ENCODE data around the gene HAX1.
"Not testable (repeated sequence)": the region's sequence is repeated elsewhere in the genome, so short reads cannot be mapped to it uniquely, and the experiment has no call there.

Gene HAX1

DNA sequence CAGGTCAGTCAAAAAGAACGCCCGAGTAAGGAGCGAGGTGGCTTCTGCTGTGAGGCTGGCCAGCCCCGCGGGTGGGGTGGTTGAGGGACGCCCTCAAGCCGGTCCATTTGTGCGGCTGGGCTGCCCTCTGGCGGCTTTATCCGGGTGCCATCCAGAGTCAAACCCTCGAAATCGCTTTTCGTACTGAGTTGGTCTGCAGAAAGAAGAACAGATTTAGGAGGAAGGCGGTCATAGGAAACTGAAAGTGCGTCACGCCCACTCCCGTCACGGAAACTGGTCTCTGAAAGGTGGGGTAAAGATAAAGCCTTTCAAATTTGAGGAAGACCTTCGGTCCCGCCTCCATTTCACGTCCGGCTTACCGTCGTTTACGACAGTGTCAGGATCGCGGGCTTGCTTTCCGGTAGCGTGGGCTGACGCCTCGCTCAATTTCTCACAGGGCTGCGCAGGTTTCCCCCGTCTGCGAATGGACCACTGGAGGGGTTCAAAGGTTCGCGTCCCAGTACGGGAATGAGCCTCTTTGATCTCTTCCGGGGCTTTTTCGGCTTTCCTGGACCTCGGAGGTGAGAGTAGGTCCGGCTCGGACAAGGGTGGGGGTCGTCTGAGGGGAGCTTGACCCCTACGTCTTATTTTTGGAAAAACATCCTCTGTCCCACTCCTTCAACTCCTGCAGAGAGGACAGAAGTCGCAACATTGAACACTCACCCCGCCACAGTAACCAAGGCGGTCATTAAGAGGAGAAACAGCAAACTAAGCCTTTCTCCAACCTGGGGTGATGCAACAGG, at the start of gene HAX1:
HAX1 (plus strand) TSS at position 413 of the 782 bp plus-strand sequence; CDS start at position 508, 95 bp downstream.
- peak; percentile 95 for DNase-seq

DNA sequence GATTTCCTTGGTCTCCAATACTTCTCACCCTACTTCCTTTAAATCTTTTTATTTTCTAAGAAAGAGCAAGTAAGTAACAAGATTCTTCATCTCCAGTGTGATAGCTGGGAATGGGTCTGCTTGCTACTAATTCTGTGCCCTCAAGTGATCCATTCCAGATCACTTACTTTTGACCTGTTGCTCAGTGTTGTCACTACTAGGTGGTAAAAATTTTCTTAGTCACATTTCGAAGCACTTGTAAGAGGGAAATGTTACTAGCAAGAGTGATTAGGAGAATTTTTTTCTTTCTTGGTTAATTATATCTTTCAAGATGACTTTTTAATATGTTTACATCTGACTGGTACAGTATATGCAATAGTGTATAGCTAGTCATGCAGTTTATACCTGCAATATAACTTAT, 49.5 kb upstream of the HAX1 start:
- no peak for DNase-seq

DNA sequence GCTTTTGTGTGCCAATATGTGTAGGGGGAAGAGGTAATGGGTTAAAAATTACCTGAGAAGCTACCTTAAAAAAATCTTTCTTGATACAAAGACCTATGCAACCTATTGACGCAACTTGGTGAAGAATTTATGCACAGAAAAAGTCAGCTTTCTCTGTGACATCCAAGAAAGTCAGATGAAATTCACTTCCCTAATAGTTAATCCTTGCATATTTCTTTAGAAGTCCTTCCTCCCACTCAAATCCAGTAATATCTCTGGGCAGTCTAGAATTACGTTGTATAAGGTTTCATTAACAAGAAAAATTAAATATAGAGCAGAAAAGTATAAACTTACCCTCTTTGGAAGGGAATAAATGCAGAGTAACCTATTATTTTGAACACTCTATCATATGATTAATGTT, 48.8 kb upstream of the HAX1 start:
- no peak for DNase-seq

DNA sequence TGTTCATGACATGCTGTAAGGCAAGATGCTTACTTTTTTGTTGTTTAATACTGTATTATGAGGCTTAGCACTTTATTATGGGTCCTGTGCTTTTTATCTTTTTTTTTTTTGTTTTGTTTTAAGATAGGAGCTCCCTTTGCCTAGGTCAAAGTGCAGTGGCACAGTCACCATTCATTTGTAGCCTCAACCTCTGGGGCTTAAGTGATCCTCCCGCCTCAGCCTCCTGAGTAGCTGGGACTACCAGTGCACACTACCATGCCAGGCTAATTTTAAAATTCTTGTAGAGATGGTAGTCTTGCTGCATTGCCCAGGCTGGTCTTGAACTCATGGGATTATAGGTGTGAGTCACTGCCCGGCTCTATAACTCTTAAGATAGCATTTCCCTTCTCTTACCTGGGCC, 47.1 kb upstream of the HAX1 start:
- DNase-seq, result no peak

DNA sequence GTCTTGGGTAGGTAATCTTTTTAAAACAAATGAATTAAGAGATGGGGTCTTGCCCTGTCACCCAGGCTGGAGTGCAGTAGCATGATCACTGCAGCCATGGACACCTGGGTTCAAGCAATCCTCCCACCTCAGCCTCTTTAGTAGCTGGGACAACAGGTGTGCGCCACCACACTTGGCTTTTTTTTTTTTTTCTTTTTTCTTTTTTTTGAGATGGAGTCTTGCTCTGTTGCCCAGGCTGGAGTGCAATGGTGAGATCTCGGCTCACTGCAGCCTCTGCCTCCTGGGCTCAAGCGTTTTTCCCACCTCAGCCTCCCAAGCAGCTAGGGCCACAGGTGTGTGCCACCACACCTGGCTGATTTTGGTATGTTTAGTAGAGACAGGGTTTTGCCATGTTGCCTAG, 41.3 kb upstream of the HAX1 start:
- not testable (repeated sequence) for DNase-seq

DNA sequence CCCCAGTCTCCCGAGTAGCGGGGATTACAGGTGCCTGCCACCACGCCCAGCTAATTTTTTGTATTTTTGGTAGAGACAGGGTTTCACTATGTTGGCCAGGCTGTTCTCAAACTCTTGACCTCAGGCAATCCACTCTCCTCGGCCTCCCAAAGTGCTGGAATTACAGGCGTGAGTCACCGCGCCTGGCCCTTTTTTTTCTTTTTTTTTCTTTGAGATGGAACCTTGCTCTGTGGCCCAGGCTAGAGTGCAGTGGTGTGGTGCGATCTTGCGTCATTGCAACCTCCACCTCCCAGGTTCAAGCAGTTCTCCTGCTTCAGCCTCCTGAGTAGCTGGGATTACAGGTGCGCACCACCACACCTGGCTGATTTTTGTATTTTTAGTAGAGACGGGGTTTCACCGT, 39.3 kb upstream of the HAX1 start:
- not testable (repeated sequence) for DNase-seq

DNA sequence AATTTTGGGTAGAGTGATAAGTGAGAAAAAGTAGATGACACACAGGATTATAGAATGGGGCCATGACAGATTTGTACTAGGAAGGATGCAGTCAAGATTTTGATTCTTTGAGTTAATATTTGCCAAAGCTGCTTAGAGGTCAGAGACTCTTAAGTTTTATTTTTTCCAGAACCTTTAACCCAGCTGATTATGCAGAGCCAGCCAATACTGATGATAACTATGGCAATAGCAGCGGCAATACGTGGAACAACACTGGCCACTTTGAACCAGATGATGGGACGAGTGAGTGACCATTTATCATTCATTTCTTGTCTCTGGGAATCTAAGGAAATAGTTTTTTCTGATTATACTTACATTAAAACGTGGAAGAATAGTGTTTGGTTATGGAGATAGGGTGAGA, 35.6 kb upstream of the HAX1 start:
- no peak for DNase-seq

DNA sequence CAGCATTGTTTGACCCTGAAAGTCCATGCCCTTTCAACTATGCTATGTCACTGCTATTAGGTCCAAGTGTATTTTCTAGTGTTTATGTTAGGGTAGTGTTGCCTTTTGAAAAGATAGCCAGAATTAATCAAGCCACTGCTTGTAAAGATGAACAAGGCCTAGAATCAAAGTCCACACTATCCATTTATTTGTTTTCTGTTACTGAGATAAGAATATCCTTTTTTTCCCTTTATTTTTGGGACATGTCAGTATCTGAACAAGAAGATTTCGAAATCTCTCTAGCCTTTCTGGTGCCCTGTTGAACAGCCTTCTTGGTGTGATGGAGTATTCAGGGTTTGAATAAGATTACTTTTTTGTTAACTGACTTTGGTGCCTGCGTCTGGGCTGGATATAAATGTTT, 35.0 kb upstream of the HAX1 start:
- DNase-seq, result no peak

DNA sequence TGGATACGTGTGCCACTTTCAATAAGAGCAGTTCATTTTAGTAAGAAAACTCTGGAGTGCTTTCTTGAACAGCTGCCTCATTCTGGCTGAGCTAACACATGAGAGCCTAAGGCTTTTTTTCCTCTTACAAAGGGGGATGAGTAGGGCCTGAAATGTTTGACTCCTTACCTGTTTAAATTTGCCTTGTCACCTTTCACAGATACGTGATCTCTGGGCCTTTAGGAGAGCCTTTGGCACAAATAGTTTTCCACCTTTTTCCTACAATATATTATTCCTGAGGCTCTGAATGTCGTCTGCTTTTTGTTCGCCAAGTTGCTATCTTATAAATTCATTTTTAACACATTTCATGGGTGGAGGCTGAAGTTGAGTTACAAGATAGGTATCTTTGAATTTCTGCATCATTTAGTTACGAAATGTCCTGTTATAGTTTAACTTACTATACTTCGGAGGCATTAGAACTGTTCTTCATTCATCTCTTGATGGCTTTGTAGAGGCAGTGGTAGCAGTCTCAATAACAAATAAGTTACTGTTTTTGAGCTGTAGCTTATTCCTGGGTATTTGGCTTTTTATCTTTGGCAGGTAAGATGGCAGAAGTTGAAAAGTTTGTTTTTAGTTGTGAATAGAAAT, 34.4 kb upstream of the HAX1 start:
- DNase-seq, result no peak

DNA sequence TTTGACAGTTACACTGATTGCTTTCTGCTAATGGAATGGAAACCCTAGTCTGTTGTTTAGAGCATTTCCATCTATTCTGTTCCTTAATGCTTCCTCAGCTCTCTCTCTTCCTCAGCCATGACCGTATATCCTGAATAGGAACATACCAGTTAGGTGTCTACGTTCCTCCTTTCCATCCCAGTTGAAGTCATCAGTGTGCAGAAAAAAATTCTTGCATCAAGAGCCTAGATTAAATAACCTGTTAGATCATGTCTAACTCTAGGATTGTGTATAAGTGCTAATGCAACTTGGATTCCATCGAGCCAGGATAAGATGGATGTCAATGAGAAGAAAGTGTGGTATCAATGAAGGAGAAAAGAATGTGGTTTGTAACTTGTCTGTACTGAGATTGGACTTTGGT, 32.9 kb upstream of the HAX1 start:
- no peak for DNase-seq

DNA sequence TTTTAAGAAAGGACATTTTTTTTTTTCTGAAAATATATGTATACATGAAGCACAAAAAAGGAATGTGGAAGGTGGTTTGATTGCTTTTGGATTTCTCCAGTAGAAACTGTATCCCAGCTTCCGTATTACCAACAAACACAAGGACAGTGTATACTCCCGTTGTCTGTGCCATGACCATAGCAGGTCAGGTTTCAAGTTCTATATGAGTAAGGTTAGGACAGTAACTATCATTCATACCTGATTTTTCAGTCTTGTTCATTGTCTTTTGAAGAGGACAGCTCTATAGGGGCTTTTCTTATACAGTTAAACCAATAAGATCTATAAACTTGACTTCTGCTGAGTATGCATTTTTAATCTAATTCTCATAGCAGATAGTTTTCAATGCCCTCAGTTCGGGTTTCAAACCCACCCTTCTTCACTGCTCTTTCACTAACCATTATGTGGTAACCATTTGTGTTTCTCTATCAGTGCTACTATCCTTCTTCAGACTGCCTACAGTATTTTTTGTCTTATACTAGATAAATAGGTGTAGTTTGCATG, 32.1 kb upstream of the HAX1 start:
- DNase-seq, result no peak

DNA sequence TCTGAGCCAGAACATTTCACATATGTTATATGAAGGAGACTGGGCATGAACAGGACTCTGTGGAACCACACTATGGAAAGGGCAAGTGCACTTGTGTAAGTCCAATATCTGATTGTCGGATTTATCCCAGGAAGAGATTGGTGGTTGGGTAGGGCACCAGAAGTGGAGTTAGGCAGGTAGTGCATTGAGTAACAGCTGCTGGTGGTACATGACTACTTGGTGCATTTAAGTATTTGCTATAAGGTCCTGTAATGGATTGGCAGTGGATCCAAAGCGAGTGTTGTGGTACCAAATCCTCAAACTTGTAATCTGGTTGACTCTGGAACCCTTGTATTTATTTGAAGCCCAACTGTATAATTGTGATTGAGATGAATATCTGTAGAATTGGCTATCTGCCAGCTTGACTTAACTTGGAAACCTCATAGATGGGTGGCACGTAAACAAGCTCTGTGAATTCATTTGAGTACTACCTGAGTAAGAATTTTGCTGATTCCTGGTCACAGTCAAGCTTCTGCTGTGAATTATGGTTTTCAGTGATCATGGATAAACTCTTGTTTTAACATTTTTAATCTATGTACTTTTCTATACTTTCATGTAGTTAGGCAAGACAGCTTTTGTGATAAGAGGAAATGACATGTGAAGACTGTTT, 30.6 kb upstream of the HAX1 start:
- DNase-seq, result no peak

DNA sequence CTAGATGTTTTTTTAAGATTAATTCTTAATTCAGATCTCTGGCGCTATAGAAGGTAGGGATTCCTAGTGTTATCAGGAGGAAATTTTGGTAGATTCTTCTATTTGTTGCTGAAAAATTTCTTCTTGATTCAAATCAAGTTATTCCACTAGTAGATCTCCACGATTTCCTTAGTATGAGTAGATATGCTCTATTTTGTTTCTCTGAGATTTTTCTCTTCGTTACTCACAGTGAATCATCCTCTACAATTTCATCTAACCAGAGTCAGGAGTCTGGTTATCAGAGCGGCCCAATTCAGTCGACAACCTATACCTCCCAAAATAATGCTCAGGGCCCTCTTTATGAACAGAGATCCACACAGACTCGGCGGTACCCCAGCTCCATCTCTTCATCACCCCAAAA, 18.8 kb upstream of the HAX1 start:
- DNase-seq, result no peak

DNA sequence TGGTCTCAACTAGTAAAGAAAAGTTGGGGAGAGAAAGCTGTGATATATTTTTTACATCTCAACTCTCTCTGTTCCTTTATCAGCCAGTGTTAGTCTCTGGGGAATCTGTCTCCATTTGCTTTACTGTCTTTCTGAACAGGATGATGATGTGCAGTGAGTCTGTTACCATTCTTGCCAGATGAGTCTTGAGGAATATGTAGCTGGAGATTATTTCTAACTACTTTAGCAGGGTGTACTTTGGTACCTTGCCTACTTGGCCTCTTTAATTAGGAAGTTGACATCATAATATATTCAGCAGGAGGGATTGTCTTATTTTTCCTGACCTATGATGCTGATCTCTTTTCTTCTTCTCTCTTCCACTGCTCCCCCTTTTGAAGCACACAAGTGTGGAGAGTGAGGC, 15.7 kb upstream of the HAX1 start:
- DNase-seq, result no peak

DNA sequence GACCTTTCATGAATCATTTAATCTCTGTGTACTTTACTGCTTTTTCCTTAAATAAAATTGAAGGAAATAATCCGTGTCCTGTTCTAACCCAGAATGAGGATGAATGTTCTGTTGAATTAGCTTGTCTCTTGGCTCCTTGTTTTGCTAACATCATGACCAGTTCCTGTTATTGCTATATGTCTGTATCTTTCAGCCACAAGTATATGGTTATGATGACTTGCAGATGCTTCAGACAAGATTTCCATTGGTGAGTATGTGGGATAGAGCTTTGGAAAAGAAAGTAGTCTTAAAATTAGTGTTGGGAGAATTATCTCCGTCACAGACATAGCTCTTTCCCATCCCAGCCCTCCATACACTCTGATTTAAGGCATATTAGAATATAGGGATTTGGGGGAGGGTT, 13.6 kb upstream of the HAX1 start:
- DNase-seq, result no peak

DNA sequence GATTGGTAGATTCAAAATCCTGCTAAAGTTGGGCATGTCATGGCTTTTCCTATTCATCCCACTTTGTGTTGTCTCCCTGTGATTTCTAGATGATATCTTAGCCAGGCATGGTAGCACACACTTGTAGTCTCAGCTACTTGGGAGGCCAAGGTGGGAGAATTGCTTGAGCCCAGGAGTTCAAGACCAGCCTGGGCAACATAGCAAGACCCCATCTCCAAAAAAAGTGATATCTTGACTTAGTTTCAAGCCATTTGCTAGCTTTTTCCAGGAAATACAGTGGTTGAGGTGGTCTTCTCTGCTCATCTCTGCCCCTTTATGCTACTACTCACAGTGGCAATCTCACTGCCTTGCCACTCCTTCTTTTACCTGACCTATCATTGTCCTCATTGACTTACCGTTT, 12.3 kb upstream of the HAX1 start:
- no peak for DNase-seq

DNA sequence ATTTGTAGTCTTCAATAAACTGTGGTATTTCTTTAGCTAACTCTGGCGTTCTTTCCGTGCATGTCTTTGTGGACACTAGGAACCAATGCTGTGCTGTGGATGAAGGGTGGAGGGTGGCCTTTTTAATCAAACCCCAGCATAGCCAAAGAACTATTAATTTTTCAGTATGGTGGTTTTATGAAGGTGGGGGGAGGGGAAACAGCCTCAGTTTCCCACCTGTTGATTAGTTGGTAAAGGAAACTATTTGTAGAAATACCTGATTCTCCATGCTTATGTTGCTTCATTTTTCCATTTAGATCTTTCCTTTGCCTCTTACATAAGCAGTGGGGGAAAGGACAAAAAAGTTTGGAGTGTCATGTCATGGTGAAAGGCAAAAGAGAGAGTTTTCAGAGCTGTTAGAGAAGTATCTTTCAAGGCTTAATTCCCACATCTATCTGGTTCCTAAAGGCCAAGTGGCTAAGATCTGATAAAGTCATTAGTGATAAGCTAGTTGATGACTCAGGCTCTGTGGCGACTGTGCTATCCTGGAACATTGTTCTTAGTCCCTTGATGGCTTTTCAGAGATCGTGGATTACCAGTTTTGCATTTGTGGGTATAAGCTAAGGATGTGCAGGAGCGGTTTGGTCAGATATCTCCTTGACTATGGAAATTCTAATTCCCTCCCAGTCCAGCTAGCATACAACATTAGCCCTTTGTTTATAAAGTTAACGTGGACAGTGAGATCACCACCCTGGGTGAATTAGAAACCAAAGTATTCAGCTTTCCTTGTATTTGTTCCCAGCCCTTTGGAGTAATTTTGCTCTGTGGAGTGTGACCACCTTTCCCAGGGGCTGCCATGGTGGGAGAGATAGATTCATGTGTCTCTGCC, 8.7 kb upstream of the HAX1 start:
- DNase-seq, result no peak

DNA sequence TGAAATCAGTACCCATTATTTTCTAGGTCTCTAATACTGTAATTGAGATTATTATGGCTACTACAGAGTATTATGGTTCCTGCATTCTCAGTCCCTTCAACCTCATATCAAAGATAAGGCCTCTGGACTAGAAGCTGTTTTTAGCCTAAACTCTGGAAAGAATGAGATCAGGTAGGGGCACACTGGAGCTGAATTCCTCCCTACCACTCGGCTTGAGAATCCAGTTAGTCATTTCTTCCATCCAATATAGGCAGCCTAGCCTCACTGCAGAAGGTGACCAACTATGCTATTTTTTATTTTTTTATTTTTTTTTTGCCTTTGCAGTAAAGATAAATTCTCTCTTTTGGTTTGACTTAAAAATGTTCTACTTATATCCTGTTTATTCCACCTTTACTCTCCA, 8.0 kb upstream of the HAX1 start:
- DNase-seq, result no peak

DNA sequence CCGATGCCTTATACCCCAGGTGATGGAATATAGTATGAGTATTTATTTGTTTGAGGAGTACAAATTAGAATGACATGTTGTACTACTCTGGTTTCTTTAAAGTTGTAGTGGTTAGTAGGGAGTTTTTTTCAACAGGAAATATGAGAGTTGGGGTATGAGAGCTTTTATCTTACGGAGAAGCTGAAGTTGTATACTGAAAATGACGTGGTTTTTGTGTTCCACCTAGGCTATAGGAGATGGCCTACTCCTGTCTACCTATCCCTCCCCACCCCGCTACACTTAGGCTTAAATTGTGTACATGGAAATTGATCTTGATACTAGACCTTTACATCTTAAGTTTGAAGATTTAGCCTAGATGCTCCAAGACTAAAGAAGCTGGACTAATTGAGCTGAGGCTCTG, 6.8 kb upstream of the HAX1 start:
- DNase-seq, result no peak

DNA sequence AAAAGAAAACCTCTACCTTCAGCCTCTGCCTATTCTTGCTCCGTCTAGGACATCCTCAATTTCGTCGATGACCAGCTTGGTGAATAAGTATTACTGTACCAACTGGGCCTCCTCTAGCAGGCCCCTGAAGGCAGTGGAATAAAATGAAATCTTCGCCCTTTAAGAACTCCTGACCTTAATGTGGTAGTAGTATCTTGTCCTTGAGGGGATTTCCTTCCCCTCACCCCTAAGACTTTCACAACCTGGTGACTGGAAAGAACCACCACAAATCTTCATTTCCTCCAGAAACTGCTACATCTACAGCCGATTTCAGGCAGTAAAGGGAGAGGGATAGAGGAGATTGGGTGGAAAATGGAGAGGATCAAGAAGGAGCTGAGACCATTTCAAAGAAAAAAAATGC, 1.6 kb upstream of the HAX1 start:
- no peak for DNase-seq

DNA sequence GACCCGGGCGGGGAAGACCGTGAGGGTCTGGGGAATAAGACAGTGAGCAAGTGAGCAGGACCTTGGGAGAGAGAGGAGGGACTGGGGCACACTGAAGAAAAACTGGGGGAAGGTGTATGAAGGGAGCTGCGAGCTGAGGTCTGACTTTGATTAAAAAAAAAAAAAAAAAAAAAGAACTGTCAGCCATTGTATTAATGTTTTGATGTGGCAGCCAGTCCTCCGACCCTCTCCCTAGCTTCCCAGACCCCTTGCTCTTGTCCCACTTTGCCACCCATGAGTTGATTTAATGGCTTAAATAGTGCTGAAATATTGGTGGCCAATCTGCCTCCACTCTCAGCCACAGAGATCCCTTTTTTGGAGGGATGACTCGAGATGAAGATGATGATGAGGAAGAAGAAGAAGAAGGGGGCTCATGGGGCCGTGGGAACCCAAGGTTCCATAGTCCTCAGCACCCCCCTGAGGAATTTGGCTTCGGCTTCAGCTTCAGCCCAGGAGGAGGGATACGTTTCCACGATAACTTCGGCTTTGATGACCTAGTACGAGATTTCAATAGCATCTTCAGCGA, 652 bp downstream of the HAX1 start:
- no peak for DNase-seq

DNA sequence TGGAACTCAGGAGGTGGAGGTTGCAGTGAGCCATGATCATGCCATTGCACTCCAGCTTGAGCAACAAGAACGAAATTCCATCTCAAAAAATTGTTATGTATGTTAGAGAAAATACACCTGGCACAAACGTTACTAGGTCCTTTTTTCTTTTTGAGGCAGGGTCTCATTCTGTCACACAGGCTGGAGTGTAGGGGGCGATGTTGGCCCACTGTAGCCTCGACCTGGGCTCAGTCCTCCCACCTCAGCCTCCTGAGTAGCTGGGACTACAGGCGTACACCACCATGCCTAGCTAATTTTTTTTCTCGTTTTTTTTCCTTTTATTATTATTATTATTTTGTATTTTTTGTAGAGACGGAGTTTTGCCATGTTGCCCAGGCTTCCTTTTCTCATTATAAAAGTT, 4.4 kb downstream of the HAX1 start:
- no peak for DNase-seq

DNA sequence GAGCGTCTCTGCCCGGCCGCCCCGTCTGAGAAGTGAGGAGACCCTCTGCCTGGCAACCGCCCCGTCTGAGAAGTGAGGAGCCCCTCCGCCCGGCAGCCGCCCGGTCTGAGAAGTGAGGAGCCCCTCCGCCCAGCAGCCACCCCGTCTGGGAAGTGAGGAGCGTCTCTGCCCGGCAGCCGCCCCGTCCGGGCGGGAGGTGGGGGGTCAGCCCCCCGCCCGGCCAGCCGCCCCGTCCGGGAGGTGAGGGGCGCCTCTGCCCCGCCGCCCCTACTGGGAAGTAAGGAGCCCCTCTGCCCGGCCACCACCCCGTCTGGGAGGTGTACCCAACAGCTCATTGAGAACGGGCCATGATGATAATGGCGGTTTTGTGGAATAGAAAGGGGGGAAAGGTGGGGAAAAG, 15.2 kb downstream of the HAX1 start:
- not testable (repeated sequence) for DNase-seq

Measured in left hindlimb (tissue), 1 donor.